Gastrocnemius medialis (tissue), 4 donors: Measurements from ENCODE around the gene CCDC110. TPM values are rescaled to one million over a fixed set of nuclear protein-coding genes. Genes with fewer than 3 reads are reported as not detected.
A peak's percentile ranks its signal among the peaks of the same experiment; 100 is the strongest.

Experiments used
- ATAC-seq, 2 donors: fragments of 150-250 bp; one replicate each; pipeline ENCODE4 v1.9.1; 2016
- DNase-seq, 2 donors: peaks; one replicate each; pipeline ENCODE4 v3.0.0-alpha.2; 2019
- H3K27ac ChIP-seq, 4 donors: fragments of 200-600 bp; sonication (generic); 1 replicate in 1 of 4; 2 replicates in 3 of 4; pipeline ENCODE4 v1.5.1; 2016 to 2018; ENCODE audit warnings: mild to moderate bottlenecking in 2 of 4, moderate library complexity in 1 of 4
- H3K27me3 ChIP-seq, 3 donors: fragments of 200-600 bp; sonication (generic) in 2 of 3; 1 replicate in 1 of 3; 2 replicates in 2 of 3; pipeline versions ENCODE4 v1.5.1 to v1.6.0; 2016 to 2019; ENCODE audit warnings: mild to moderate bottlenecking in 1 of 3, moderate library complexity in 1 of 3
- H3K36me3 ChIP-seq, 2 donors: fragments of 200-600 bp; sonication (generic) in 1 of 2; one replicate each; pipeline ENCODE4 v1.5.1; 2017 to 2018
- H3K4me1 ChIP-seq, 2 donors: fragments of 200-600 bp; sonication (generic) in 1 of 2; one replicate each; pipeline ENCODE4 v1.5.1; 2016 to 2017; ENCODE audit warnings: mild to moderate bottlenecking in 2 of 2
- H3K4me3 ChIP-seq, 4 donors: fragments of 200-600 bp; sonication (generic) in 3 of 4; 1 replicate in 1 of 4; 2 replicates in 3 of 4; pipeline ENCODE4 v1.5.1; 2016 to 2019; ENCODE audit warnings: mild to moderate bottlenecking in 2 of 4
- H3K9me3 ChIP-seq, 3 donors: fragments of 200-600 bp; sonication (generic) in 2 of 3; 1 replicate in 1 of 3; 2 replicates in 2 of 3; pipeline ENCODE4 v1.5.1; 2016 to 2019
- POLR2A ChIP-seq, 2 donors: fragments of 450-650 bp; IDR thresholded peaks; one replicate each; pipeline ENCODE4 v1.6.1; 2017; ENCODE audit warnings: antibody characterized with exemption in 2 of 2, mild to moderate bottlenecking in 2 of 2, moderate library complexity in 2 of 2
- in situ Hi-C, 4 donors: fragments of 200-750 bp; cut with MboI; loops; one replicate each; pipeline versions ENCODE4 v1.15.0 to v1.8.0; 2017; ENCODE audit warnings: low sequenced_read_pairs in 4 of 4
- intact Hi-C: fragments of 100-400 bp; cut with DNase I; formaldehyde crosslinking; loops from one replicate; pipeline ENCODE4 v1.15.1; 2023; ENCODE audit warnings: low total_unique reads
- total RNA-seq, 4 donors: library from RNA; depleted of rRNA; stranded (reverse); fragments of >200 nt; gene quantifications; one replicate each; pipeline versions ENCODE4 v1.1.0 to v1.2.3, GENCODE V29; 2016
- TF ChIP-seq, protein P1 (sequence below), 5 experiments: fragments of 450-650 bp in 3 of 5; fragments of 200-600 bp in 2 of 5; sonication (generic) in 2 of 5; IDR thresholded peaks in 4 of 5; conservative IDR thresholded peaks in 1 of 5; 1 replicate in 4 of 5; 2 replicates in 1 of 5; pipeline ENCODE4 v1.5.1; 2016 to 2019; ENCODE audit warnings: antibody characterized with exemption in 5 of 5, mild to moderate bottlenecking in 3 of 5, moderate library complexity in 3 of 5

Gene CCDC110
- total RNA-seq, 4 donors from 2014 or later, result 0.97 to 4.1 (median 1.8) TPM

DNA sequence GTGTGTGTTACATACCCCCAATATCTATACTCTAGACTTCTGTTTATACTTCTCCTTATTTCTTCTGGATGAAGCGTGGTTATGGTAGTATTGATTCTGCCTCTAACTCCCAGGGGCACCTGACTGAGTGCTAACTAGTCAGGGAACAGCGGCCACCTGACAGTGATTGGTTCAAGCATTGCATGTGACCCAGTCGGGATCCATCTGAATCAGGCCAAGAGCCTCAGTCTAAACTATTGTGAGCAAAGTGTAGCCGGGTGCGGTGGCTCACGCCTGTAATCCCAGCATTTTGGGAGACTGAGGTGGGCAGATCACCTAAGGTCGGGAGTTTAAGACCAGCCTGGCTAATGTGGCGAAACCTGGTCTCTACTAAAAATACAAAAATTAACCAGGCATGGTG, 10.0 kb downstream of the CCDC110 start:
- Histone ChIP-seq H3K27ac (no peak overlapping the region), H3K4me3 (no peak overlapping the region), H3K9me3 (no peaks in the 10 kb centered on the region), H3K36me3 (no peaks in the 10 kb centered on the region), H3K27me3 (no peaks in the 10 kb centered on the region), H3K4me1 (peaks cover 6 to 8% of the 10 kb centered on the region in 2 donors)
- TF ChIP-seq, protein P1, sequence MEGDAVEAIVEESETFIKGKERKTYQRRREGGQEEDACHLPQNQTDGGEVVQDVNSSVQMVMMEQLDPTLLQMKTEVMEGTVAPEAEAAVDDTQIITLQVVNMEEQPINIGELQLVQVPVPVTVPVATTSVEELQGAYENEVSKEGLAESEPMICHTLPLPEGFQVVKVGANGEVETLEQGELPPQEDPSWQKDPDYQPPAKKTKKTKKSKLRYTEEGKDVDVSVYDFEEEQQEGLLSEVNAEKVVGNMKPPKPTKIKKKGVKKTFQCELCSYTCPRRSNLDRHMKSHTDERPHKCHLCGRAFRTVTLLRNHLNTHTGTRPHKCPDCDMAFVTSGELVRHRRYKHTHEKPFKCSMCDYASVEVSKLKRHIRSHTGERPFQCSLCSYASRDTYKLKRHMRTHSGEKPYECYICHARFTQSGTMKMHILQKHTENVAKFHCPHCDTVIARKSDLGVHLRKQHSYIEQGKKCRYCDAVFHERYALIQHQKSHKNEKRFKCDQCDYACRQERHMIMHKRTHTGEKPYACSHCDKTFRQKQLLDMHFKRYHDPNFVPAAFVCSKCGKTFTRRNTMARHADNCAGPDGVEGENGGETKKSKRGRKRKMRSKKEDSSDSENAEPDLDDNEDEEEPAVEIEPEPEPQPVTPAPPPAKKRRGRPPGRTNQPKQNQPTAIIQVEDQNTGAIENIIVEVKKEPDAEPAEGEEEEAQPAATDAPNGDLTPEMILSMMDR (IDR thresholded peaks at IDR 0.05 in 4 of 5, conservative IDR thresholded peaks at IDR 0.05 in 1 of 5), result no peak
- no peak for TF ChIP-seq POLR2A (IDR thresholded peaks at IDR 0.05)
- no peak for DNase-seq
- in situ Hi-C loops, result loop anchor here in 2 of 4 donors (25.0 kb wide), 1 partner anchor 576 kb away; no protein-coding TSS in a partner anchor
- intact Hi-C loops, result no loop called here
- ATAC-seq, result no peak

DNA sequence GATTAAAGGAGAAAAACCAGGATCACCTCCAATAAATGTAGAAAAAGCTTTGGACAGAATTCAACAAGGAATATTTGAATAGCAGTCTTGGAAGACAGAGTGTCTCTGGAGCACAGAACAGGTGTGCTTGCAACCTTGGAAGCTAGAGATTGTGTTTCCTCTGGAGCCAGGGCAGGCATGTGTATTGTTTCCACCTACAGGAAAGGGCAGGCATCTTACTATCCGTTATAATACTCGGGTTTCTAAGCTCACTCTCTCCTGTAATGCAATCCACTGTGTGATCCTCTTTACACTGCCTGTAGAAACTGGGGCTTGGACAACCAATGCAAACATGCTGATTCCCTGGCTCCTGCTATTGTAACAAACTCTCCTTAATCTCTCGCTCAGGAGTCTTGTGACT, 14.4 kb downstream of the CCDC110 start:
- in situ Hi-C loops, result loop anchor here in 2 of 4 donors (25.0 kb wide), 1 partner anchor 580 kb away; no protein-coding TSS in a partner anchor

DNA sequence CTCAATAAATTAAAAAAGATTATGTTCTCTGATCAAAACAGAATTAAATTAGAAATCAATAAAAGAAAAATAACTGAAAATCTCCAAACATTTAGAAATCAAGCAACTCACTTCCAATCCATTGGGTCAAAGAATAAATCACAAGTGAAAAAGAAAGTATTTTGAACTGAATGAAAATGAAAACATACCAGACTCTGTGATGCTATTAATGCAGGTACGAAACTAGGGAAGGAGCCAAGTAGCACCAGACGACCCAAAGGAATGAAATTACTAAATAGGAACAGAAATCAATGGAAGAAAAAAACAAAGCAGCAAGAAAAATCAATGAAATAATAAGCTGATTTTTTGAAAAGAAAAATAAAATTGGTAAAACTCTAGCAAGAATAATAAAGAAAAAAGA, 15.4 kb downstream of the CCDC110 start:
- ATAC-seq (no peak), DNase-seq (no peak)
- no peak overlapping the region for H3K4me3 ChIP-seq
- H3K27me3 ChIP-seq, result no peaks in the 10 kb centered on the region
- TF ChIP-seq POLR2A (IDR thresholded peaks at IDR 0.05), result no peak
- TF ChIP-seq, protein P1 (IDR thresholded peaks at IDR 0.05 in 4 of 5, conservative IDR thresholded peaks at IDR 0.05 in 1 of 5), result no peak
- no peaks in the 10 kb centered on the region for H3K36me3 ChIP-seq
- no peak overlapping the region for H3K27ac ChIP-seq
- peaks cover 6 to 8% of the 10 kb centered on the region in 2 donors for H3K4me1 ChIP-seq
- in situ Hi-C loops, result loop anchor here in 2 of 4 donors (25.0 kb wide), 1 partner anchor 581 kb away; no protein-coding TSS in a partner anchor
- intact Hi-C loops, result no loop called here
- no peaks in the 10 kb centered on the region for H3K9me3 ChIP-seq

More for the DNA sequence above, 14.4 kb downstream of the CCDC110 start:
- H3K9me3 ChIP-seq, result no peaks in the 10 kb centered on the region
- peaks cover 6 to 8% of the 10 kb centered on the region in 2 donors for H3K4me1 ChIP-seq
- intact Hi-C loops, result no loop called here
- no peaks in the 10 kb centered on the region for H3K36me3 ChIP-seq
- ATAC-seq, result peak; percentile 75 to 85
- DNase-seq, result no peak
- no peaks in the 10 kb centered on the region for H3K27me3 ChIP-seq
- TF ChIP-seq, protein P1 (IDR thresholded peaks at IDR 0.05 in 4 of 5, conservative IDR thresholded peaks at IDR 0.05 in 1 of 5), result no peak
- no peak for TF ChIP-seq POLR2A (IDR thresholded peaks at IDR 0.05)
- H3K27ac ChIP-seq, result no peak overlapping the region
- no peak overlapping the region for H3K4me3 ChIP-seq

DNA sequence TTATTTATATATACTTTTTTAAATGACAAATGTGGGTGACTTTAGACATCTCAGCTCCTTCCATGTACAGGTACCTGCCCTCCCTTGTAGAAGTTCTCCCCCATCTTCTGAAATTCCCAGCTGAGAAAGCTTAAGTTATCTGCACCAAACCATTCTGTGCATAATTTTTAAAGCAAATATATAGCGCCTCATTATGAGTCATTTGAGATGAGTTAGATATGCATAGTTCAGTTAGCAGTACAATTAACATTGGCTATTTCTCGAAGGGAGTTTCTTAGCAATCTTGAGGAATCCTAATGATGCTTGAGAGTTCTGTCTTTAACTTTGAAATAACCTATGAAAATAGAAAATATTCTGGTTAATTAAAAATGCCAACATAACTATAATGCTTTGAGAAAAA, 26.3 kb downstream of the CCDC110 start:
- Histone ChIP-seq H3K36me3 (no peaks in the 10 kb centered on the region), H3K4me3 (no peak overlapping the region), H3K27me3 (no peaks in the 10 kb centered on the region), H3K4me1 (no peaks in the 10 kb centered on the region), H3K9me3 (no peaks in the 10 kb centered on the region), H3K27ac (no peak overlapping the region)
- in situ Hi-C loops (no loop called here), intact Hi-C loops (no loop called here)
- no peak for ATAC-seq
- DNase-seq, result no peak
- TF ChIP-seq, protein P1 (IDR thresholded peaks at IDR 0.05 in 4 of 5, conservative IDR thresholded peaks at IDR 0.05 in 1 of 5), result no peak
- TF ChIP-seq POLR2A (IDR thresholded peaks at IDR 0.05), result no peak

DNA sequence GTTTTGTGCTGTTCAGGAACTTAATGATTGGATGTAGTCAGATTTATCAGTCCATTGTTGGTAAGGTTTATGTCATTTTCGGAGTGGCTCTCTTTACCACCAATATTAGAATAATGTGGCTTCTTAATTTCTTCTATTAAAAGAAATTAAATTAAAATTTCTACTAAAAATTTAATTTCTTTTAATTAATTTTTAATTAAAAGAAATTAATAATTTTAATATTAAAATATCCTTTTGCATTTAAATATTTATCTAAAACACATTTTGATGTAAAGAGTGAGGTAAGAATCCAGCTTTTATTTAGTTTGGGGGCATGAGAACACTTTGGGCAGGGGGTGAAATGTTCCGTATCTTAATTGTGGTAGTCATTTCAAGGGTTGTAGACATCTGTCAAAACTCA, 30.1 kb downstream of the CCDC110 start:
- Histone ChIP-seq H3K27ac (no peak overlapping the region), H3K36me3 (no peaks in the 10 kb centered on the region), H3K27me3 (no peaks in the 10 kb centered on the region), H3K4me3 (no peak overlapping the region), H3K4me1 (no peaks in the 10 kb centered on the region), H3K9me3 (no peaks in the 10 kb centered on the region)
- intact Hi-C loops, result no loop called here
- in situ Hi-C loops, result no loop called here
- DNase-seq, result no peak
- TF ChIP-seq, protein P1 (IDR thresholded peaks at IDR 0.05 in 4 of 5, conservative IDR thresholded peaks at IDR 0.05 in 1 of 5), result no peak
- TF ChIP-seq POLR2A (IDR thresholded peaks at IDR 0.05), result no peak
- ATAC-seq, result no peak
